ENCODE data around the gene WASF3. TPM values are rescaled to one million over a fixed set of nuclear protein-coding genes. Genes with fewer than 3 reads are reported as not detected.

The WASF3 gene
- total and polyA plus RNA-seq, 12 donors: 2.7 to 13.6 (median 8.8) TPM

GRCh38 chr13:26673890-26674289 is 116.4 kb downstream of the WASF3 start:
- 93 to 95% methylated on average over 5 of the region's 5 CpGs for WGBS, 2 donors
- H3K36me3 ChIP-seq: peaks cover 0 to 13% (median 0%) of the 10 kb centered on the region in 9 donors
- no peaks in the 10 kb centered on the region for H3K27me3 ChIP-seq
- H3K27ac ChIP-seq: no peak overlapping the region
- DNase-seq (no peak), ATAC-seq (no peak)
- no peaks in the 10 kb centered on the region for H3K4me1 ChIP-seq
- no peak for TF ChIP-seq CTCF (IDR thresholded peaks at IDR 0.05)
- H3K4me3 ChIP-seq: no peak overlapping the region
- intact Hi-C loops (cut with DNase I): no loop called here
- H3K9me3 ChIP-seq: no peaks in the 10 kb centered on the region

- H3K9me3 ChIP-seq: no peaks in the 10 kb centered on the region
- intact Hi-C loops (cut with DNase I): no loop called here
- TF ChIP-seq CTCF (IDR thresholded peaks at IDR 0.05): no peak
- H3K36me3 ChIP-seq: peaks cover 0 to 28% (median 0%) of the 10 kb centered on the region in 9 donors
- no peak overlapping the region for H3K27ac ChIP-seq
- ATAC-seq (no peak), DNase-seq (no peak)
- no peak overlapping the region for H3K4me3 ChIP-seq
- H3K4me1 ChIP-seq: no peaks in the 10 kb centered on the region
- WGBS, 2 donors: 73 to 83% methylated on average over 4 of the region's 4 CpGs
- no peaks in the 10 kb centered on the region for H3K27me3 ChIP-seq
These were observed 119.7 kb downstream of the WASF3 start for GRCh38 chr13:26677156-26677555.

GRCh38 chr13:26678330-26678729 is 120.8 kb downstream of the WASF3 start:
- no peak for TF ChIP-seq CTCF (IDR thresholded peaks at IDR 0.05)
- Histone ChIP-seq H3K4me1 (no peaks in the 10 kb centered on the region), H3K36me3 (peaks cover 0 to 33% (median under 1%) of the 10 kb centered on the region in 9 donors), H3K9me3 (no peaks in the 10 kb centered on the region), H3K4me3 (no peak overlapping the region), H3K27ac (no peak overlapping the region), H3K27me3 (no peaks in the 10 kb centered on the region)
- ATAC-seq: no peak
- DNase-seq: no peak
- intact Hi-C loops (cut with DNase I): no loop called here
- WGBS, 2 donors: 97 to 98% methylated on average over 5 of the region's 5 CpGs

DNA sequence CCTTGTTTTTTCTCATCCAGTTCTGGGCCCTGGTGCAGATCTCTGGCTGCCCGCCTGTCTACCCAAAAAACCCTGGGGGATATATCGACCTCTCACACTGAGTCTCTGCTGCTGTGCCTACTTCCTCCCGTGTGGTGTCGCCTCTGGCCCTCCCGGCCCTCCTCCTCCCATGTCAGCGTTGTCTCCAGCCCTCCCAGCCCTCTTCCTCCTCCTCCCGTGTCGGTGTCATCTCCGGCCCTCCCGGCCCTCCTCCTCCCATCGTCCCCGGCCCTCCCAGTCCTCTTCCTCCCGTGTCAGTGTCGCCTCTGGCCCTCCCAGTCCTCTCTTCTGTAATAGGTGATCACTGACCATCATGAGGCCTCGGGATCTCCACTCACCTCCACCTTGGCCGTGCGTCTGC is 121.3 kb downstream of the WASF3 start:
- 72 to 73% methylated on average over 17 of the region's 17 CpGs for WGBS, 2 donors
- Histone ChIP-seq H3K4me3 (no peak overlapping the region), H3K27ac (no peak overlapping the region), H3K9me3 (no peaks in the 10 kb centered on the region), H3K36me3 (peaks cover 0 to 37% (median 5%) of the 10 kb centered on the region in 9 donors), H3K27me3 (no peaks in the 10 kb centered on the region), H3K4me1 (no peaks in the 10 kb centered on the region)
- ATAC-seq (no peak), DNase-seq (no peak)
- TF ChIP-seq CTCF (IDR thresholded peaks at IDR 0.05): no peak
- intact Hi-C loops (cut with DNase I): no loop called here

Data from heart right ventricle (tissue), 16 donors.